K562 (cell line): Measurements from ENCODE around the gene SLC44A5. TPM values are rescaled to one million over a fixed set of nuclear protein-coding genes. Genes with fewer than 3 reads are reported as not detected.

Experiments
- ATAC-seq: fragments of 200-7000 bp; cut with Tn5 transposase; 3 replicates; pipeline ENCODE4 v1.9.1; 2020; ENCODE audit warnings: moderate library complexity
- BruUV-seq: library from RNA; stranded (reverse); fragments of 400-500 nt; replicated peaks from 2 replicates; lab custom pipeline; 2021; lab: Mats Ljungman, UMichigan
- CTCF ChIA-PET: fragments of 300-600 bp; formaldehyde crosslinking; extraction: SDS; loops from one replicate; lab custom pipeline; 2021; ENCODE audit warnings: low intra/inter-chr PET ratio; lab: Yijun Ruan, JAX
- POLR2A ChIA-PET: fragments of 300-600, 350-650 bp; sonication (Branson Sonifier 250); formaldehyde crosslinking; extraction: SDS; loops from one replicate; lab custom pipeline; 2021; ENCODE audit warnings: antibody characterized with exemption, inconsistent platforms; lab: Yijun Ruan, JAX
- DNase-seq, 4 experiments: peaks; one replicate each; pipeline versions ENCODE4 v3.0.0 to v3.0.0-alpha.2; 2011 to 2018; ENCODE audit warnings: low spot score in 3 of 4, mixed read lengths in 3 of 4; ENCODE audit errors: extremely low read depth in 1 of 4
- FAIRE-seq: peaks from 2 replicates; lab custom pipeline; 2011; peaks lifted over from hg19 to GRCh38; lab: Jason Lieb, UNC
- H2AFZ ChIP-seq: 2 replicates; pipeline ENCODE4 v1.6.0; 2011; ENCODE audit warnings: low read depth, low read length, control low read depth, inconsistent platforms
- H3K27ac ChIP-seq: fragments of 200-600 bp; 3 replicates; pipeline ENCODE4 v1.8.0; 2011; ENCODE audit warnings: low read depth, mild to moderate bottlenecking, control low read depth, inconsistent platforms, low read length, moderate library complexity, mixed read lengths; ENCODE audit errors: extremely low read depth
- H3K27me3 ChIP-seq, 2 experiments: fragments of 300-600 bp in 1 of 2; 2 replicates in 1 of 2; 3 replicates in 1 of 2; pipeline versions ENCODE4 v1.6.0 to v1.8.0; 2011; ENCODE audit warnings: inconsistent platforms in 2 of 2, low read length in 2 of 2, mild to moderate bottlenecking in 1 of 2, mixed read lengths in 1 of 2, moderate library complexity in 1 of 2; ENCODE audit not compliant: control insufficient read depth in 2 of 2, insufficient read depth in 2 of 2
- H3K36me3 ChIP-seq: fragments of 300-600 bp; 3 replicates; pipeline ENCODE4 v1.8.0; 2011; ENCODE audit warnings: mild to moderate bottlenecking, low read length, inconsistent platforms; ENCODE audit not compliant: control insufficient read depth, insufficient read depth
- H3K4me1 ChIP-seq, 2 experiments: fragments of 200-600 bp in 1 of 2; replicated peaks in 1 of 2; 2 replicates in 1 of 2; 3 replicates in 1 of 2; pipeline versions ENCODE4 v1.5.1 to v1.8.0; 2011; ENCODE audit warnings: inconsistent platforms in 2 of 2, low read length in 2 of 2, mild to moderate bottlenecking in 1 of 2, mixed read lengths in 1 of 2, moderate library complexity in 1 of 2; ENCODE audit not compliant: control insufficient read depth in 2 of 2, insufficient read depth in 2 of 2
- H3K4me2 ChIP-seq: 2 replicates; pipeline ENCODE4 v1.6.1; 2011; ENCODE audit warnings: low read length, control low read depth, inconsistent platforms, mixed read lengths; ENCODE audit not compliant: insufficient read depth
- H3K4me3 ChIP-seq: fragments of 200-600 bp; sonication (generic), shearing (Covaris generic); 2 replicates; pipeline ENCODE4 v1.5.1; 2016; ENCODE audit warnings: control low read depth, inconsistent platforms
- H3K79me2 ChIP-seq: fragments of 200-600 bp; 3 replicates; pipeline ENCODE4 v1.8.0; 2011; ENCODE audit warnings: low read length, inconsistent platforms; ENCODE audit not compliant: control insufficient read depth, insufficient read depth
- H3K9ac ChIP-seq, 2 experiments: 2 replicates each; pipeline versions ENCODE4 v1.6.0 to v1.6.1; 2011; ENCODE audit warnings: low read depth in 2 of 2, low read length in 2 of 2, control low read depth in 1 of 2, inconsistent platforms in 1 of 2, mild to moderate bottlenecking in 1 of 2, mixed read lengths in 1 of 2; ENCODE audit not compliant: insufficient read depth in 1 of 2
- H3K9me1 ChIP-seq: one replicate; pipeline ENCODE4 v1.6.0; 2011; ENCODE audit warnings: inconsistent platforms, mild to moderate bottlenecking, low read length, moderate library complexity; ENCODE audit not compliant: control insufficient read depth, insufficient read depth
- H3K9me3 ChIP-seq: replicated peaks from 2 replicates; pipeline ENCODE4 v1.5.1; 2011; ENCODE audit warnings: low read depth, low read length, inconsistent platforms; ENCODE audit not compliant: control insufficient read depth, insufficient read depth
- H4K20me1 ChIP-seq: replicated peaks from 2 replicates; pipeline ENCODE4 v1.6.1; 2011; ENCODE audit warnings: low read length, inconsistent platforms, mixed read lengths; ENCODE audit not compliant: control insufficient read depth, insufficient read depth
- CHCHD3 ChIP-seq: fragments of 250-450 bp; sonication (Bioruptor Pico); IDR thresholded peaks from 2 replicates; pipeline ENCODE4 v2.1.2; 2022; ENCODE audit warnings: mild to moderate bottlenecking
- FOXA3 ChIP-seq, 2 experiments: fragments of 450-650 bp in 1 of 2; sonication (generic) in 1 of 2; formaldehyde crosslinking; IDR thresholded peaks in 1 of 2; conservative IDR thresholded peaks in 1 of 2; 2 replicates each; pipeline versions ENCODE4 v1.4.0 to v1.8.0; 2020 to 2022; ENCODE audit warnings: mild to moderate bottlenecking in 2 of 2, missing genetic modification reagents in 1 of 2
- IRF2 ChIP-seq: sonication (generic); formaldehyde crosslinking; IDR thresholded peaks from 2 replicates; pipeline ENCODE4 v1.8.1; 2022; ENCODE audit warnings: mild to moderate bottlenecking, missing genetic modification reagents
- KLF6 ChIP-seq: fragments of 250-450 bp; sonication (Bioruptor Pico); IDR thresholded peaks from 2 replicates; pipeline ENCODE4 v1.4.0; 2020; ENCODE audit warnings: mild to moderate bottlenecking, moderate library complexity, borderline replicate concordance
- MTA2 ChIP-seq: fragments of 450-650 bp; IDR thresholded peaks from 2 replicates; pipeline ENCODE4 v1.6.1; 2016; ENCODE audit warnings: low read depth
- NRF1 ChIP-seq, 2 experiments: fragments of 450-650 bp; IDR thresholded peaks in 1 of 2; conservative IDR thresholded peaks in 1 of 2; 2 replicates each; pipeline ENCODE4 v1.6.1; 2014; ENCODE audit warnings: mild to moderate bottlenecking in 2 of 2
- TEAD2 ChIP-seq: fragments of 450-650 bp; IDR thresholded peaks from 2 replicates; pipeline ENCODE4 v1.6.1; 2016; ENCODE audit warnings: missing genetic modification characterization, control low read depth, missing compliant biosample characterization
- in situ Hi-C: fragments of 300-500 bp; cut with MboI; formaldehyde crosslinking; loops from 4 replicates; pipeline ENCODE4 v1.15.0; 2018; ENCODE audit warnings: inconsistent platforms, mixed read lengths
- intact Hi-C: fragments of 100-400 bp; cut with micrococcal nuclease; formaldehyde crosslinking; loops from 2 replicates; pipeline ENCODE4 v1.14.2; 2022
- polyA plus RNA-seq, 8 experiments: library from polyadenylated mRNA; depleted of rRNA in 4 of 8; stranded (reverse) in 5 of 8; unstranded in 3 of 8; fragments of >200 nt; fragmentation: Nextera tagmentation in 2 of 8; fragmentation: Illumina TruSeq in 1 of 8; extraction: Ambion mirVana in 2 of 8; extraction: Trizol in 1 of 8; gene quantifications; 2 replicates each; pipeline versions ENCODE4 v1.2.1 to v1.2.3, GENCODE V29; 2011 to 2014; ENCODE audit warnings: inconsistent platforms in 1 of 8, missing spikeins in 1 of 8
- total RNA-seq, 7 experiments: library from RNA; depleted of rRNA in 6 of 7; stranded (reverse); fragments of >200 nt in 6 of 7; fragmentation: Illumina TruSeq in 2 of 7; extraction: Trizol in 2 of 7; gene quantifications; 2 replicates each; pipeline versions ENCODE4 v1.2.1 to v1.2.3, GENCODE V29; 2011 to 2021; ENCODE audit warnings: low replicate concordance in 1 of 7
- TF ChIP-seq, protein P1 (sequence below): fragments of 200-800 bp; sonication (Bioruptor generic); IDR thresholded peaks from 2 replicates; pipeline ENCODE4 v1.6.1; 2017; ENCODE audit warnings: missing genetic modification characterization, missing compliant biosample characterization
- TF ChIP-seq, protein P2 (sequence below), 2 experiments: fragments of 450-650 bp in 1 of 2; IDR thresholded peaks; 2 replicates each; pipeline ENCODE4 v1.6.1; 2011 to 2017; ENCODE audit warnings: low read depth in 2 of 2, antibody characterized with exemption in 1 of 2, borderline replicate concordance in 1 of 2, low read length in 1 of 2, mild to moderate bottlenecking in 1 of 2, mixed read lengths in 1 of 2; ENCODE audit not compliant: control insufficient read depth in 1 of 2
- TF ChIP-seq, protein P3 (sequence below): sonication (generic); formaldehyde crosslinking; IDR thresholded peaks from 2 replicates; pipeline ENCODE4 v1.8.1; 2023; ENCODE audit warnings: missing genetic modification reagents, mild to moderate bottlenecking, borderline replicate concordance
- TF ChIP-seq, protein P4 (sequence below): fragments of 450-650 bp; formaldehyde crosslinking; IDR thresholded peaks from 2 replicates; pipeline ENCODE4 v1.4.0; 2022; ENCODE audit warnings: missing genetic modification characterization

Gene SLC44A5
- total and polyA plus RNA-seq, 9 of the 15 experiments (the other 6 are each of a cell fraction or from before 2014, with no cell fraction given), result 1.2 to 10.1 (median 3.2) TPM

DNA sequence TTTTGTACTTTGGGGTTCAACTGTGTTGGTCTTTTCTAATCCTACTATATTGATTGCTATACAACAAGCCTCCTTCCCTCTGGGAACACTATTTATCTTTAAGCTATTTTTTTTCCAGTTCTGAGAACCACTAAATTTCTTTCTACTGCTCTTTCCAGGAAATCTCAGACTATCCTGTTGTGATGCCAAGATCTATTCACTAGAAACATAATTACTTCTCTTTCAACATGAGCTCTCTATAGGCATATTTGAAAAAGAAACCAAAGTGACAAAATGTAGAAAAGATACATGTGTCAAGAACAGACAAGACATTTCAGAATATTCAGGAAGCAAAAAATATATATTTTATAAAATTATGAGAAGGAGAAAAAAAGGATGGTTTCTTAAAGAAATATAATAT lies 82.9 kb downstream of the SLC44A5 start:
- 0 out of 5 replicates have a peak, but pooled peaks cover 0 to 2% of the 10 kb centered on the region in 2 experiments for H3K4me1 ChIP-seq
- DNase-seq (no peak), ATAC-seq (no peak), FAIRE-seq (no peak)
- in situ Hi-C loops (no loop called here), intact Hi-C loops (no loop called here)
- no peaks in the 10 kb centered on the region for H3K9me1 ChIP-seq
- no peaks in the 10 kb centered on the region for H3K9me3 ChIP-seq
- no peak overlapping the region for H3K9ac ChIP-seq
- no peaks in the 10 kb centered on the region for H3K27me3 ChIP-seq
- H3K27ac ChIP-seq, result no peak overlapping the region
- ChIA-PET POLR2A (no interaction called here), CTCF (no interaction called here)
- no peak overlapping the region for H3K4me3 ChIP-seq
- H4K20me1 ChIP-seq, result no peaks in the 10 kb centered on the region
- H3K79me2 ChIP-seq, result no peaks in the 10 kb centered on the region
- no peak overlapping the region for H3K4me2 ChIP-seq
- BruUV-seq, result no TSS peak
- no peak overlapping the region for H2AFZ ChIP-seq
- H3K36me3 ChIP-seq, result no peaks in the 10 kb centered on the region
- TF ChIP-seq MTA2, result no peak
- no peak for TF ChIP-seq FOXA3 (CRISPR knock-in tag; conservative IDR thresholded peaks at IDR 0.05 in 1 of 2, IDR thresholded peaks at IDR 0.05 in 1 of 2)
- TF ChIP-seq, protein P1, sequence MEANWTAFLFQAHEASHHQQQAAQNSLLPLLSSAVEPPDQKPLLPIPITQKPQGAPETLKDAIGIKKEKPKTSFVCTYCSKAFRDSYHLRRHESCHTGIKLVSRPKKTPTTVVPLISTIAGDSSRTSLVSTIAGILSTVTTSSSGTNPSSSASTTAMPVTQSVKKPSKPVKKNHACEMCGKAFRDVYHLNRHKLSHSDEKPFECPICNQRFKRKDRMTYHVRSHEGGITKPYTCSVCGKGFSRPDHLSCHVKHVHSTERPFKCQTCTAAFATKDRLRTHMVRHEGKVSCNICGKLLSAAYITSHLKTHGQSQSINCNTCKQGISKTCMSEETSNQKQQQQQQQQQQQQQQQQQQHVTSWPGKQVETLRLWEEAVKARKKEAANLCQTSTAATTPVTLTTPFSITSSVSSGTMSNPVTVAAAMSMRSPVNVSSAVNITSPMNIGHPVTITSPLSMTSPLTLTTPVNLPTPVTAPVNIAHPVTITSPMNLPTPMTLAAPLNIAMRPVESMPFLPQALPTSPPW (CRISPR knock-in tag), result no peak
- TF ChIP-seq, protein P2, sequence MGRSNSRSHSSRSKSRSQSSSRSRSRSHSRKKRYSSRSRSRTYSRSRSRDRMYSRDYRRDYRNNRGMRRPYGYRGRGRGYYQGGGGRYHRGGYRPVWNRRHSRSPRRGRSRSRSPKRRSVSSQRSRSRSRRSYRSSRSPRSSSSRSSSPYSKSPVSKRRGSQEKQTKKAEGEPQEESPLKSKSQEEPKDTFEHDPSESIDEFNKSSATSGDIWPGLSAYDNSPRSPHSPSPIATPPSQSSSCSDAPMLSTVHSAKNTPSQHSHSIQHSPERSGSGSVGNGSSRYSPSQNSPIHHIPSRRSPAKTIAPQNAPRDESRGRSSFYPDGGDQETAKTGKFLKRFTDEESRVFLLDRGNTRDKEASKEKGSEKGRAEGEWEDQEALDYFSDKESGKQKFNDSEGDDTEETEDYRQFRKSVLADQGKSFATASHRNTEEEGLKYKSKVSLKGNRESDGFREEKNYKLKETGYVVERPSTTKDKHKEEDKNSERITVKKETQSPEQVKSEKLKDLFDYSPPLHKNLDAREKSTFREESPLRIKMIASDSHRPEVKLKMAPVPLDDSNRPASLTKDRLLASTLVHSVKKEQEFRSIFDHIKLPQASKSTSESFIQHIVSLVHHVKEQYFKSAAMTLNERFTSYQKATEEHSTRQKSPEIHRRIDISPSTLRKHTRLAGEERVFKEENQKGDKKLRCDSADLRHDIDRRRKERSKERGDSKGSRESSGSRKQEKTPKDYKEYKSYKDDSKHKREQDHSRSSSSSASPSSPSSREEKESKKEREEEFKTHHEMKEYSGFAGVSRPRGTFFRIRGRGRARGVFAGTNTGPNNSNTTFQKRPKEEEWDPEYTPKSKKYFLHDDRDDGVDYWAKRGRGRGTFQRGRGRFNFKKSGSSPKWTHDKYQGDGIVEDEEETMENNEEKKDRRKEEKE (IDR thresholded peaks at IDR 0.05; ENCODE audit: borderline replicate concordance in 1 of 2, control insufficient read depth in 1 of 2, low read depth in 2 of 2, low read length in 1 of 2), result no peak
- no peak for TF ChIP-seq CHCHD3 (CRISPR knock-in tag)
- TF ChIP-seq NRF1 (conservative IDR thresholded peaks at IDR 0.05 in 1 of 2, IDR thresholded peaks at IDR 0.05 in 1 of 2), result no peak
- TF ChIP-seq IRF2 (CRISPR knock-in tag), result no peak
- TF ChIP-seq TEAD2, result no peak
- no peak for TF ChIP-seq KLF6
- TF ChIP-seq, protein P3, sequence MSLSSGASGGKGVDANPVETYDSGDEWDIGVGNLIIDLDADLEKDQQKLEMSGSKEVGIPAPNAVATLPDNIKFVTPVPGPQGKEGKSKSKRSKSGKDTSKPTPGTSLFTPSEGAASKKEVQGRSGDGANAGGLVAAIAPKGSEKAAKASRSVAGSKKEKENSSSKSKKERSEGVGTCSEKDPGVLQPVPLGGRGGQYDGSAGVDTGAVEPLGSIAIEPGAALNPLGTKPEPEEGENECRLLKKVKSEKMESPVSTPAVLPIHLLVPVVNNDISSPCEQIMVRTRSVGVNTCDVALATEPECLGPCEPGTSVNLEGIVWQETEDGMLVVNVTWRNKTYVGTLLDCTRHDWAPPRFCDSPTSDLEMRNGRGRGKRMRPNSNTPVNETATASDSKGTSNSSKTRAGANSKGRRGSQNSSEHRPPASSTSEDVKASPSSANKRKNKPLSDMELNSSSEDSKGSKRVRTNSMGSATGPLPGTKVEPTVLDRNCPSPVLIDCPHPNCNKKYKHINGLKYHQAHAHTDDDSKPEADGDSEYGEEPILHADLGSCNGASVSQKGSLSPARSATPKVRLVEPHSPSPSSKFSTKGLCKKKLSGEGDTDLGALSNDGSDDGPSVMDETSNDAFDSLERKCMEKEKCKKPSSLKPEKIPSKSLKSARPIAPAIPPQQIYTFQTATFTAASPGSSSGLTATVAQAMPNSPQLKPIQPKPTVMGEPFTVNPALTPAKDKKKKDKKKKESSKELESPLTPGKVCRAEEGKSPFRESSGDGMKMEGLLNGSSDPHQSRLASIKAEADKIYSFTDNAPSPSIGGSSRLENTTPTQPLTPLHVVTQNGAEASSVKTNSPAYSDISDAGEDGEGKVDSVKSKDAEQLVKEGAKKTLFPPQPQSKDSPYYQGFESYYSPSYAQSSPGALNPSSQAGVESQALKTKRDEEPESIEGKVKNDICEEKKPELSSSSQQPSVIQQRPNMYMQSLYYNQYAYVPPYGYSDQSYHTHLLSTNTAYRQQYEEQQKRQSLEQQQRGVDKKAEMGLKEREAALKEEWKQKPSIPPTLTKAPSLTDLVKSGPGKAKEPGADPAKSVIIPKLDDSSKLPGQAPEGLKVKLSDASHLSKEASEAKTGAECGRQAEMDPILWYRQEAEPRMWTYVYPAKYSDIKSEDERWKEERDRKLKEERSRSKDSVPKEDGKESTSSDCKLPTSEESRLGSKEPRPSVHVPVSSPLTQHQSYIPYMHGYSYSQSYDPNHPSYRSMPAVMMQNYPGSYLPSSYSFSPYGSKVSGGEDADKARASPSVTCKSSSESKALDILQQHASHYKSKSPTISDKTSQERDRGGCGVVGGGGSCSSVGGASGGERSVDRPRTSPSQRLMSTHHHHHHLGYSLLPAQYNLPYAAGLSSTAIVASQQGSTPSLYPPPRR, result no peak
- TF ChIP-seq, protein P4, sequence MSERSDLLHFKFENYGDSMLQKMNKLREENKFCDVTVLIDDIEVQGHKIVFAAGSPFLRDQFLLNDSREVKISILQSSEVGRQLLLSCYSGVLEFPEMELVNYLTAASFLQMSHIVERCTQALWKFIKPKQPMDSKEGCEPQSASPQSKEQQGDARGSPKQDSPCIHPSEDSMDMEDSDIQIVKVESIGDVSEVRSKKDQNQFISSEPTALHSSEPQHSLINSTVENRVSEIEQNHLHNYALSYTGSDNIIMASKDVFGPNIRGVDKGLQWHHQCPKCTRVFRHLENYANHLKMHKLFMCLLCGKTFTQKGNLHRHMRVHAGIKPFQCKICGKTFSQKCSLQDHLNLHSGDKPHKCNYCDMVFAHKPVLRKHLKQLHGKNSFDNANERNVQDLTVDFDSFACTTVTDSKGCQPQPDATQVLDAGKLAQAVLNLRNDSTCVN (CRISPR knock-in tag), result no peak
